Neural cell (in vitro differentiated cells): Measurements from ENCODE around the gene ZC3H15. TPM values are rescaled to one million over a fixed set of nuclear protein-coding genes. Genes with fewer than 3 reads are reported as not detected.

Experiments
- H2AFZ ChIP-seq: fragments of 200-600, 300-800 bp; sonication (generic), shearing (Covaris generic); 2 replicates; pipeline ENCODE4 v1.6.0; 2014; ENCODE audit warnings: low read depth, mild to moderate bottlenecking, antibody characterized with exemption, low read length, moderate library complexity
- H3F3A ChIP-seq: fragments of 200-600 bp; shearing (Covaris generic); 2 replicates; pipeline ENCODE4 v1.6.1; 2016; ENCODE audit warnings: mild to moderate bottlenecking, moderate library complexity, mixed read lengths, antibody characterized with exemption, low read length; ENCODE audit not compliant: insufficient read depth, poor library complexity, severe bottlenecking
- H3K27ac ChIP-seq: fragments of 200-600, 300-800 bp; sonication (generic), shearing (Covaris generic); 2 replicates; pipeline ENCODE4 v1.5.1; 2014; ENCODE audit warnings: mild to moderate bottlenecking, low read length, moderate library complexity
- H3K27me3 ChIP-seq: fragments of 300-800, 200-600 bp; sonication (generic), shearing (Covaris generic); 2 replicates; pipeline ENCODE4 v1.6.0; 2014; ENCODE audit warnings: mild to moderate bottlenecking, low read depth, low read length, moderate library complexity; ENCODE audit not compliant: insufficient read depth
- H3K36me3 ChIP-seq: fragments of 300-800, 200-600 bp; sonication (generic), shearing (Covaris generic); 2 replicates; pipeline ENCODE4 v1.5.1; 2014; ENCODE audit warnings: mild to moderate bottlenecking, antibody characterized with exemption, low read length, moderate library complexity; ENCODE audit not compliant: insufficient read depth
- H3K4me2 ChIP-seq: fragments of 300-800, 200-600 bp; sonication (generic), shearing (Covaris generic); 2 replicates; pipeline ENCODE4 v1.6.0; 2014; ENCODE audit warnings: mild to moderate bottlenecking, low read length
- H3K4me3 ChIP-seq: fragments of 300-800, 200-600 bp; sonication (generic), shearing (Covaris generic); 2 replicates; pipeline ENCODE4 v1.5.1; 2014; ENCODE audit warnings: mild to moderate bottlenecking, low read length, moderate library complexity
- H3K79me2 ChIP-seq: fragments of 200-600 bp; shearing (Covaris generic); replicated peaks from 2 replicates; pipeline ENCODE4 v1.6.0; 2014; ENCODE audit warnings: mild to moderate bottlenecking, low read length, moderate library complexity; ENCODE audit not compliant: insufficient read depth
- H3K9ac ChIP-seq: fragments of 300-800, 200-600 bp; sonication (generic), shearing (Covaris generic); 2 replicates; pipeline ENCODE4 v1.6.1; 2016; ENCODE audit warnings: mild to moderate bottlenecking, low read length, mixed read lengths
- H3K9me2 ChIP-seq: fragments of 200-600 bp; shearing (Covaris generic); 2 replicates; pipeline ENCODE4 v1.6.1; 2016; ENCODE audit warnings: mild to moderate bottlenecking, low read length, mixed read lengths; ENCODE audit not compliant: insufficient read depth
- H3K9me3 ChIP-seq: fragments of 200-600, 300-800 bp; sonication (generic), shearing (Covaris generic); 2 replicates; pipeline ENCODE4 v1.6.1; 2016; ENCODE audit warnings: mild to moderate bottlenecking, mixed run types, low read length, moderate library complexity, mixed read lengths
- H4K20me1 ChIP-seq: fragments of 200-600 bp; shearing (Covaris generic); 2 replicates; pipeline ENCODE4 v1.6.1; 2016; ENCODE audit warnings: mild to moderate bottlenecking, mixed run types; ENCODE audit not compliant: insufficient read depth
- CTCF ChIP-seq: fragments of 450-650 bp; IDR thresholded peaks from 2 replicates; pipeline ENCODE4 v1.5.1; 2014; ENCODE audit warnings: antibody characterized with exemption, mild to moderate bottlenecking, moderate library complexity; ENCODE audit not compliant: poor library complexity, severe bottlenecking
- EP300 ChIP-seq: fragments of 450-650 bp; conservative IDR thresholded peaks from 2 replicates; pipeline ENCODE4 v1.6.1; 2014; ENCODE audit warnings: antibody characterized with exemption, mild to moderate bottlenecking, moderate library complexity; ENCODE audit not compliant: poor library complexity, severe bottlenecking
- EZH2 ChIP-seq: fragments of 200-600, 300-800 bp; shearing (Covaris generic), sonication (generic); IDR thresholded peaks from 2 replicates; pipeline ENCODE4 v1.6.1; 2014; ENCODE audit warnings: antibody characterized with exemption, low read length, borderline replicate concordance, mild to moderate bottlenecking; ENCODE audit not compliant: insufficient read depth, poor library complexity, severe bottlenecking
- MXI1 ChIP-seq: fragments of 450-650 bp; conservative IDR thresholded peaks from 2 replicates; pipeline ENCODE4 v1.6.1; 2014; ENCODE audit warnings: antibody characterized with exemption, mild to moderate bottlenecking; ENCODE audit not compliant: poor library complexity, severe bottlenecking
- POLR2AphosphoS5 ChIP-seq: IDR thresholded peaks from 2 replicates; pipeline ENCODE4 v1.6.1; 2012
- RAD21 ChIP-seq: fragments of 450-650 bp; conservative IDR thresholded peaks from 2 replicates; pipeline ENCODE4 v1.6.1; 2014; ENCODE audit warnings: antibody characterized with exemption, mild to moderate bottlenecking, moderate library complexity
- REST ChIP-seq: IDR thresholded peaks from 2 replicates; pipeline ENCODE4 v1.6.1; 2012; ENCODE audit warnings: borderline replicate concordance
- SMC3 ChIP-seq: fragments of 450-650 bp; conservative IDR thresholded peaks from 2 replicates; pipeline ENCODE4 v1.6.1; 2014; ENCODE audit warnings: antibody characterized with exemption, mild to moderate bottlenecking, moderate library complexity; ENCODE audit not compliant: poor library complexity
- TAF1 ChIP-seq: IDR thresholded peaks from 2 replicates; pipeline ENCODE4 v1.6.1; 2012; ENCODE audit warnings: low read depth
- polyA plus RNA-seq: library from polyadenylated mRNA; depleted of rRNA; stranded (reverse); fragments of >200 nt; gene quantifications from 2 replicates; pipeline ENCODE4 v1.2.3, GENCODE V29; 2014

The ZC3H15 gene
- polyA plus RNA-seq, 1 donor from 2014 or later, result 149 TPM

GRCh38 chr2:186515376-186515775, 29.3 kb downstream of the ZC3H15 start:
- H3K4me3 ChIP-seq, result no peak overlapping the region
- no peak overlapping the region for H2AFZ ChIP-seq
- no peak overlapping the region for H3K27ac ChIP-seq
- no peaks in the 10 kb centered on the region for H3F3A ChIP-seq
- no peaks in the 10 kb centered on the region for H3K27me3 ChIP-seq
- H3K9ac ChIP-seq, result no peak overlapping the region
- peaks cover 7% of the 10 kb centered on the region for H3K36me3 ChIP-seq
- no peak overlapping the region for H3K4me2 ChIP-seq
- H3K9me3 ChIP-seq, result no peaks in the 10 kb centered on the region
- no peaks in the 10 kb centered on the region for H3K9me2 ChIP-seq
- no peaks in the 10 kb centered on the region for H3K79me2 ChIP-seq
- TF ChIP-seq SMC3 (no peak), RAD21 (no peak), POLR2AphosphoS5 (no peak), EP300 (no peak), TAF1 (no peak), EZH2 (no peak), MXI1 (no peak), REST (no peak), CTCF (no peak)
- no peaks in the 10 kb centered on the region for H4K20me1 ChIP-seq

DNA sequence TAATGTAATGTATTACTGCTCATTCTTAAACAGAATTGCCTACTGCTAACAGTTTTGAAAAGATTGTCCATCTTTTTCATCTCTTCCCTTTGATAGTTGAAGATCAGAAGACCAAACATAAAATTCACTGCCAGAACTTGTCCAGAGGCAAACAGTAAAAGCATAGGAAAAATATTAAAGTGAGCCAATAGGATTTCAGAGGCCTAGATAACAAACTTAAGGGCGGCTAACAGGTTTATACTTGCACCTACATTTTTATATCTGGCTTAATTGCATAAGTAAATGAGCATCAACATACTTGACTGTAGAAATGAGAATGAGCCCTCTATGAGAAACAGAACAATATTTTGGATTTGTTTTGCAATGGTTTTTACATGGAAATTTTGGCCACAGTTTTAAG, 30.3 kb downstream of the ZC3H15 start:
- Histone ChIP-seq H3K27me3 (no peaks in the 10 kb centered on the region), H4K20me1 (no peaks in the 10 kb centered on the region), H2AFZ (no peak overlapping the region), H3K27ac (no peak overlapping the region), H3F3A (no peaks in the 10 kb centered on the region), H3K4me2 (no peak overlapping the region), H3K9ac (no peak overlapping the region), H3K9me2 (no peaks in the 10 kb centered on the region), H3K4me3 (no peak overlapping the region), H3K79me2 (no peaks in the 10 kb centered on the region), H3K36me3 (peaks cover 6% of the 10 kb centered on the region), H3K9me3 (no peaks in the 10 kb centered on the region)
- no peak for TF ChIP-seq EZH2
- no peak for TF ChIP-seq CTCF
- TF ChIP-seq POLR2AphosphoS5, result no peak
- TF ChIP-seq MXI1, result no peak
- no peak for TF ChIP-seq SMC3
- TF ChIP-seq REST, result no peak
- no peak for TF ChIP-seq TAF1
- TF ChIP-seq EP300, result no peak
- TF ChIP-seq RAD21, result no peak
